Astrocyte of the cerebellum (primary cell): Measurements from ENCODE around the gene COL6A2.

Experiments
- DNase-seq: peaks from one replicate; pipeline ENCODE4 v3.0.0-alpha.2; 2011; ENCODE audit warnings: low read depth
- H3K4me3 ChIP-seq: 2 replicates; pipeline ENCODE4 v1.5.1; 2011; ENCODE audit warnings: mild to moderate bottlenecking, low read depth, low read length, moderate library complexity
- in situ Hi-C: cut with HindIII; loops from 2 replicates; pipeline ENCODE4 v1.10.0; 2017; ENCODE audit warnings: low sequenced_read_pairs
- TF ChIP-seq, protein P1 (sequence below): IDR thresholded peaks from 2 replicates; pipeline ENCODE4 v1.5.1; 2012; ENCODE audit warnings: low read length, low read depth, moderate library complexity, mild to moderate bottlenecking; ENCODE audit errors: missing control alignments

COL6A2 gene

DNA sequence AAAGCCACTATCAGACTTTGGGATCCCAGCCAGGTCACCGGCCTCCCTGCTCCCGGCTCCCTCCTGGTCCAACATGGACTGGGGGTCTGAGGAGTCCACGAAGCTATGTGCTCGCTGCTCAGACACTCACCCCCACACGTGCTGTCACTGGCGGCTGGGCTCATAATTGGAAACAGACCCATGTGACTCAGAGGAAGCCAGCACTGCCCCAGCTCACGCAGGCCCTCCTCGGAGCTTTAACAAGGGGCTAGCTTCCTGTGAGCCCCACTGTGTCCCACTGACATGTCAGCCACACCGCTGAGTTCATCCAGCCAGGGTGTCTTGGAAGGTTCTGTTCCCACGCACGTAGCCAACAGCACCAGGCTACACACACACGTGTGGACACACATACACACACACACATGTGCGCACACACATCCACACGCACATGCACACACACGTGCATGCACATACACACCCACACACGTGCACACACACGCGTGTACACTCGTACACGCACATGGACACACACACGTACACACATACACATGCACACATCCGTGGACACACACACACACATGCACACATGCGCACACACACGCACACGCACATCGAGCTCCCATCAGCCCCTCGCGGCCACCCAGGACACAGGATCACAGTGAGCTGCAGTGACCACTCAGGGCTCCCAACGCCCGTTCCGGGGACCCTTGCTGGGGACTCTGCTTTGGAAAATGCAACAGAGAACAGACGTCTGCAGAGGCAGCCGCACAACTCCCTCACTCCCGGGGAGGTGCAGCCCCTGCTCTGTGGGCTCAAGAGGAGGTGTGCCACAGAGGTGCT is 18.4 kb upstream of the COL6A2 start:
- in situ Hi-C loops = no loop called here
- no peak overlapping the region for H3K4me3 ChIP-seq
- TF ChIP-seq, protein P1, sequence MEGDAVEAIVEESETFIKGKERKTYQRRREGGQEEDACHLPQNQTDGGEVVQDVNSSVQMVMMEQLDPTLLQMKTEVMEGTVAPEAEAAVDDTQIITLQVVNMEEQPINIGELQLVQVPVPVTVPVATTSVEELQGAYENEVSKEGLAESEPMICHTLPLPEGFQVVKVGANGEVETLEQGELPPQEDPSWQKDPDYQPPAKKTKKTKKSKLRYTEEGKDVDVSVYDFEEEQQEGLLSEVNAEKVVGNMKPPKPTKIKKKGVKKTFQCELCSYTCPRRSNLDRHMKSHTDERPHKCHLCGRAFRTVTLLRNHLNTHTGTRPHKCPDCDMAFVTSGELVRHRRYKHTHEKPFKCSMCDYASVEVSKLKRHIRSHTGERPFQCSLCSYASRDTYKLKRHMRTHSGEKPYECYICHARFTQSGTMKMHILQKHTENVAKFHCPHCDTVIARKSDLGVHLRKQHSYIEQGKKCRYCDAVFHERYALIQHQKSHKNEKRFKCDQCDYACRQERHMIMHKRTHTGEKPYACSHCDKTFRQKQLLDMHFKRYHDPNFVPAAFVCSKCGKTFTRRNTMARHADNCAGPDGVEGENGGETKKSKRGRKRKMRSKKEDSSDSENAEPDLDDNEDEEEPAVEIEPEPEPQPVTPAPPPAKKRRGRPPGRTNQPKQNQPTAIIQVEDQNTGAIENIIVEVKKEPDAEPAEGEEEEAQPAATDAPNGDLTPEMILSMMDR = no peak
- no peak for DNase-seq

DNA sequence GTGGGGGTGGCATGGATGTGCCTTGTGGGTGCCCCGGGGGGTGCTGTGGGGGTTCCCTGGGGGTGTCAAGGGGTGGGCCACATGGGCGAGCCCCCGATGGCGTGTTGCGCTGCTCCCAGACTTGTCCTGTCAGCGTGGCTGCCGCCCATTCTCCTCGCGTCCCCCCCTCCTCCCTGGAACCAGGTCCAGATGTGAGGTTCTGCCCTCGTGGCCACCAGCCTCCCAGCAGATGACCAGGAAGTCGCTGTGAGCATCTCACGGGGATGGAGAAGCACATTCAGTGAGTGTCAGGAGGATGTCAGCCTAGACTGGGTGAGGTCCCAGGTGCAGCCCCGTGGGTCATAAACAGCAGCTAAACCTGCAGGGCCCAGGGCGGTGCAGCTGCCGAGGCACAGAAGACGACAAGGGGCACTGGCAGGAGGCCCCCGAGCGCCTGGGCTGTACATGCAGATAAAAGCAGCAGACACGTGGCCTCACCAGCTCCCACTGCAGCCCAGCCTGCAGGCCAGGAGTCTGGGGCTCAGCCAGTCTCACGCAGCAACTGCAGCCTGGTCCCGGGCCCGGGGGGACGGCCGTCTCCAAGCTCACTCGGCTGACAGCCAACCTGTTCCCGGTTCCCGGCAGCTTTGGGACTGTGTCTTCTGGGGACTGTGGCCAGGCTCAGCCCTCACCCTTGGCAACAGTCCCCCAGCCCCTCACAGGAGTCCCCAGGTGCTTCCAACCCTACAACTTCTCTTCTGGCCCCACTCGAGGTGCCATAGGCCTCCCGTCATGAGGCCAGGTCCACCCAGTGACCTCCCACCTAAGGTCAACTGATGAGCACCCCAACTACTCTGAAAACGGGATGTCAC is 17.5 kb upstream of the COL6A2 start:
- in situ Hi-C loops = no loop called here
- no peak overlapping the region for H3K4me3 ChIP-seq
- TF ChIP-seq, protein P1 = no peak
- no peak for DNase-seq

DNA sequence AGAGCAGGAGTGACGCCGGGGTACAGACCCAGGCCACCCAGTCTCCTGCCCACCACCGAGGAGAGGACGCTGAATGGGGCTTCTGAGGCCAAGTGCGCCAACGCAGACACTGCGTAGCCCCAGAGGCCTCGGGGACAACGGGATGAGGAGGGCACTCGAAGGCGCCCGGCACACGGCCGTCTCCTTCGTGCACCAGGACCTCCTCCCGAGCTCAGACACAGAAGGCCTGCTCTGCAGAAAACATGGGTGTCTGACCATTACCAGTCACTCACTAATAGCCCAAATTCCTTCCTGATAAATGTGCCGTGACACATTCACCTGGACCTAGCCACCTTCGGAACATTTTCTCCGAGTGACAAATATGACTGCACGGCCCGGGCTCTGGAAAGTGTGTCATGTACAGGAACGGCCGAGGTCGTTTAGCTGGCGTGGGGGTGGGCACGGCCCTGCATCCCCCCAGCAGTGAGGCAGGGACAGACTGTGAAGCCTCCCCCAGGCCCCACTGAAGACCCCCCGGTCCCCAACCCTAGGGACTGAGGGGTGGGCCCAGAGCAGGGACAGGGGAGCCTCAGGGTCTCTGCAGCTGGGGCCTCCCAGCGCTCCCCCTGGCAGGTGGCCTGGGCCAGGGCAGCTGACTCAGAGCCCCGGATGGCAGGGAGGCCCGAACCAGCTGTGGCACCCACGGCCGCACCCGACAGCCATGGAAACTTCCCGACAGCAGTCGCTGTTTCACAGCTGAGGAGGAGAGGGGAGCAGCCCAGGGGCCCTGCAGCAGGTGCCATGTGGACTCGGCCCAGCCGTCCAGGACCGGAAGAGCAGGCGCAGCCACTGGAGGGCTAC is 16.7 kb upstream of the COL6A2 start:
- in situ Hi-C loops = no loop called here
- no peak overlapping the region for H3K4me3 ChIP-seq
- no peak for DNase-seq
- TF ChIP-seq, protein P1 = no peak

DNA sequence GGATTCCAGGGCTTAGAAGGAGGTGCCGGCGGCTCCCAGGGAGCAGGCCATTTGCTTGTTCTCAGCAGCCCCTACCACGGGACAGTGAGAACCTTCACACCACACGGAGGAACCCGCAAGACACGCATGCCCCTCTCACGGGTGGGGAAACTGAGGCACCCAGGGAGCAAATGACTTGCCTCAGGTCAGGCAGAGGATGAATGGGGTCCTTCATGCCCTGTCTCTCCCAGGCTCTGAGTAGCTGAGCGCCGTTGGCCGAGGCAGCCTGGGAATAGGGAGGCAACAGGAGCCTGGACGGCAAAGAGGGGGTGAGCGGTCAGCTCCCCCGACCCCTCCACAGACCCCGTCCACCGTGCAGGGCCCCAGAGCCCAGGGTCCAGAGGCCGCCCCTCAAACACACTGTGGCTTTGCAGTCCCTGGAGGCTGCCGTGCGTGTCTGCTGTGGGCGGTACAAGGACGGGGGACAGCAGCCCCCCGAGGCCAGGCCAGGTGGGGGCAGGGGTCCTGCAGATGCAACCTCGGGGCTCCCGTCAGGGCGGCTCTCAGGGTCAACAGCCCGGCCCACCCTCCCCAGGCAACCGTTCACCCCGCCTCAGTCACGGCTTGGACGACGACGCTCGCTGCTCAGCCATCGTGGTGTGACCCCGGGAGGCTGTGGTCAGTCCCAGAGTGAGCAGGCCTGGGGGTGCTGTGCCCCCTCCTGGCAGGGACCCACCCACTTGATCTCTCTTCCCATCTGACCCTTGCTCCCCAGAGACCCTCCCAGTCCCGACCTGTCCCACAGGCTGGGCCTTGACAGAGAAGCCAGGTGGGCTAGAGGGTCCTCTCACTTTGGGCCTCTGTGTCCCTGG is 15.8 kb upstream of the COL6A2 start:
- DNase-seq = no peak
- in situ Hi-C loops = no loop called here
- no peak overlapping the region for H3K4me3 ChIP-seq
- TF ChIP-seq, protein P1 = no peak

DNA sequence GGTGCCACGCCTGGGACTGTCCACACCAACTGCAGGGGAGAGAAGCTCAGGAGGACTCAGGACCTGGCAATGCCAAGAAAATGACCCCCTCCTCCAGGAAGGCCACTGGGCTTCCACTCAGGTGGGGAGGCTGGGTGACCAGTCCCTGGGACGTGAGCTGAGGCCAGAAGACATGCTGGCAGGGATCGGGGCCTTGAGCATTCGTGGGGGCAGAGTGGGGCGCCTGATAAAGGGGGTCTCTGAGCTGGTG is 15.3 kb upstream of the COL6A2 start:
- in situ Hi-C loops = no loop called here
- no peak overlapping the region for H3K4me3 ChIP-seq
- DNase-seq = no peak

More for the DNA sequence above, 15.3 kb upstream of the COL6A2 start:
- TF ChIP-seq, protein P1 = no peak
